HG03196 (cell line): ENCODE data around the gene PAOX.
"Not testable (repeated sequence)": the region's sequence is repeated elsewhere in the genome, so short reads cannot be mapped to it uniquely, and the experiment has no call there.

Source experiments
- ATAC-seq: cut with Tn5 transposase; IDR thresholded peaks from one replicate; pipeline ENCODE4 v1.9.1; 2021; ENCODE audit not compliant: unreplicated experiment

The PAOX gene

DNA sequence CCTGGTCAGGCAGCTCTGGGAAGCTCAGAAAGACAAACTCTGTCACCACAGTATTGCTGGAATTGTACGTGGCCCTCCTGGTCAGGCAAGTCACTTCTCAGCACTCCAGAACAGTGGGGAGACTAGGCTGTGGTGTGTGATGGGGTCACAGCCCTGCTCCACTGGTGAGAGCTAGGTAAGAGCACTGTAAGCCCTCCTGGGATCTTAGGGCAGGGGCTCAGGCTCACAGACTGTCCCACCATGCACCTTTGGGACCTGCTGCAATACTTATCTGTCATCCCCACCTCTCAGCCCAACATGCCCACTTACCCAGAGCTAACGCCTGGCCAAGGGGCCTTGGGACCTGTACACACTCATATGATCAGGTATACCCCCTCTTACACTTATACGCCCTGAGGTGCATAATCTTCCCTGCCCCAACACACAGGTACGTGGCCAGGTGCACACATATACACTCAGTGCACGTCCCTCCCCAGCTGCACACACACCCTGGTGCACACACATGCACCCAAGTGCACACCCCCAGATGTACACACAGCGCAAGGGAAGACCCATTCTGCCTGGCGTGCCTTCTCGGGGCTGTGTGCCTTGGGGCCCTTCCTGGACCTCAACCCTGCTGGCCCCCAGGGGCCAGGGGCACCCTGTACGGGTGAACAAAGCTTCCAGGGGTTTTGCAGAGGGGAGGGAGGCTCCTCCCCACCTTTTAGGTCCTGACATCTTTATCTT, 53.0 kb downstream of the PAOX start:
- ATAC-seq = not testable (repeated sequence)

DNA sequence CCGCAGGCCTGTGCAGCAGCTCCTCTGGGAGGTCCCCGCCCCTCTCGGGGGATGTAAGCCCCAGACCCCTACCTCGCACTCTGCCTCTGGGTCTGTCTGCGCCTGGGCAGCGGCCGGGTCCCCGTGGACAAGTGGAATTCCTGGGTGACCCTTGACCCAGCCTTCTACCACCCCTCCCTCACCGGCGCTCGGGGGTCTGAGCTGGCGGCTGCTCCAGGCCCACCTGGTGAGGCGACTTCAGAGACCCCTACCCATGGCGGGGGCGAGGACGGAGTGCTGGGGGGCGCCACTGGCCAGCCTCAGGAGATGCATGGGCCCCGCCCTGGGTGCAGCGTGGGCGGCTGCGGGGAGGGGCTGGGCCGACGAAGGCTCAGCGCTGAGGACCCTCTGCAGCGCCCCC, 53.7 kb downstream of the PAOX start:
- not testable (repeated sequence) for ATAC-seq

- no peak for ATAC-seq
Measured at GRCh38 chr10:133438711-133439273, 59.7 kb downstream of the PAOX start.

DNA sequence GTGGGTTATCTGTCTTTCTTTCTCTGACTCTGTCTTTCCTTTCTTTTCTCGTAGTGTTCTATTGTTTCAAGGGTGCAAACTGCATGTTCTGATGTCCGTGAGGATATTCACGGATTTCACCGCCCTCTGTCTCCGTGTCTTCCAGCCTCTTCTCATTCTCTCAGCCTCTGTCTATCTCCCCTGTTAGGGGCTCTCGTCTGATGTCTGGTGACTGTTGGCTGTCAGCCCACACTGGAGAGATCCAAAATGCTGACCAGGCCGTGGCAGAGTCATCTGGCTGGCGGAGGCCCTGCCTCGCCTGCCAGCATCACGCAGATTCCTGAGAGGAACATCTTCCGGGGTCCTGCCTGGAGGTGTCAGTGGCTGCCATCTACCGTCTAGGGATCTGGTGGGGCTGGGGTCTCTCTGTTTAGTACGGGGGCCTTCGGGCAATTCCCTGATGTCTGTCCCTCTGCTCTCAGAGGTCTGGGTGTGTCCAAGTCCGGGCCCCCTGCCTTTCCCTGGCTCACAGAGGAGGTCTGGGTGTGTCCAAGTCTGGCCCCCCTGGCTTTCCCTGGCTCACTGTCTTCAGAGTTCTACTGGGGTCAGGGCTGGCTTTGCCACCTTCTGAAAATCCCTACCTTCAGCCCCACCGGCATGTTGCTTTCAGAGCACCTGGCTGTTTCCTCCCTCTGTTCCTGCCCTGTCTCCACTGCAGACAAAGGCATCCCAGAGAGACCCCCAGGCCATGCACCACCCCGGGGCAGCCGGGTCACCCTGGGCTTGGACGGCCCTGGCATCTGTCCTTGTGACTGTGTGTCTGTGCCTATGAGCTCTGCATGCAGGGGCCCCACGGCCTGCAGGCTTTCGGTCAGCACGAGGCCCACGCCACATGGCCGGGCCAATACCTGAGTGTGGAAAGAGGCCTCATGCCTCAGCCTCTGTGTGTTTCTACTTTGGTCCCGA, 60.7 kb downstream of the PAOX start:
- ATAC-seq = no peak

DNA sequence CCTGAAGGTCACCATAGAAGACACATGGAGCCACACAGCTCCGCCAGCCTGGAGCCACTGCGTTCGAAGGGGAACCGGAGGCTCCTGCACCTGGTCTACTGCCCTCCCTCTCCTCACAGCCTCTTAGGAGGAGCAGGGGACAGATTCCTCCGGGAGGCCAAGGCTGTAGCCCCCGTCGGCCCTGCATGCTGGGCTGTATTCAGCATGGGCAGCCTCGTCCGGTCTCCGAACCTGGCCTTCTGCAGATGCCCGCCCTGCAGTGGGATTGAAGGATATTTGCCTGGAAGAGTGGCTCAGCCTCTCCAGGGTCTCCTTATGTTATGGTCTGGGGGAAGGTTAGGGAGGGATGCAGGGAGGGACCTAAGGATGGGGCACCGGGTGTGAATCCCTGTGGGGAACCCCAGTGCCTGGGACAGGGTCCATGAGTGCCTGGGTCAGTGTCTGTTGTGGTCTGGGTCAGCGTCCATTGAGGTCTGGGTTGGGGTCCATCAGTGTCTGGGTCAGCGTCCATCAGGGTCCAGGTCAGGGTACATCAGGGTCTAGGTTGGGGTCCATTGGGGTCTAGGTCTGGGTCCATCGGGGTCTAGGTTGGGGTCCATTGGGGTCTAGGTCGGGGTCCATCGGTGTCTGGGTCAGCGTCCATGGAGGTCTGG, 61.7 kb downstream of the PAOX start:
- no peak for ATAC-seq
